Omental fat pad (tissue), 4 donors: Measurements from ENCODE around the gene FXR2. TPM values are rescaled to one million over a fixed set of nuclear protein-coding genes. Genes with fewer than 3 reads are reported as not detected.
"Not testable (repeated sequence)": the region's sequence is repeated elsewhere in the genome, so short reads cannot be mapped to it uniquely, and the experiment has no call there.

Source experiments
- ATAC-seq: fragments of 150-250 bp; one replicate; pipeline ENCODE4 v1.9.1; 2016; ENCODE audit warnings: mild to moderate bottlenecking, moderate library complexity; ENCODE audit not compliant: low FRiP score
- DNase-seq: peaks from one replicate; pipeline ENCODE4 v3.0.0-alpha.2; 2019; ENCODE audit warnings: low spot score
- CTCF ChIP-seq, 3 donors: fragments of 450-650 bp; IDR thresholded peaks; one replicate each; pipeline ENCODE4 v1.5.1; 2016 to 2017; ENCODE audit warnings: antibody characterized with exemption in 3 of 3, mild to moderate bottlenecking in 3 of 3, moderate library complexity in 2 of 3
- total RNA-seq, 4 donors: library from RNA; depleted of rRNA; stranded (reverse); fragments of >200 nt; gene quantifications; one replicate each; pipeline ENCODE4 v1.1.0, GENCODE V29; 2016

The FXR2 gene
- total RNA-seq, 4 donors from 2014 or later = 17.8 to 30.3 (median 22.7) TPM

DNA sequence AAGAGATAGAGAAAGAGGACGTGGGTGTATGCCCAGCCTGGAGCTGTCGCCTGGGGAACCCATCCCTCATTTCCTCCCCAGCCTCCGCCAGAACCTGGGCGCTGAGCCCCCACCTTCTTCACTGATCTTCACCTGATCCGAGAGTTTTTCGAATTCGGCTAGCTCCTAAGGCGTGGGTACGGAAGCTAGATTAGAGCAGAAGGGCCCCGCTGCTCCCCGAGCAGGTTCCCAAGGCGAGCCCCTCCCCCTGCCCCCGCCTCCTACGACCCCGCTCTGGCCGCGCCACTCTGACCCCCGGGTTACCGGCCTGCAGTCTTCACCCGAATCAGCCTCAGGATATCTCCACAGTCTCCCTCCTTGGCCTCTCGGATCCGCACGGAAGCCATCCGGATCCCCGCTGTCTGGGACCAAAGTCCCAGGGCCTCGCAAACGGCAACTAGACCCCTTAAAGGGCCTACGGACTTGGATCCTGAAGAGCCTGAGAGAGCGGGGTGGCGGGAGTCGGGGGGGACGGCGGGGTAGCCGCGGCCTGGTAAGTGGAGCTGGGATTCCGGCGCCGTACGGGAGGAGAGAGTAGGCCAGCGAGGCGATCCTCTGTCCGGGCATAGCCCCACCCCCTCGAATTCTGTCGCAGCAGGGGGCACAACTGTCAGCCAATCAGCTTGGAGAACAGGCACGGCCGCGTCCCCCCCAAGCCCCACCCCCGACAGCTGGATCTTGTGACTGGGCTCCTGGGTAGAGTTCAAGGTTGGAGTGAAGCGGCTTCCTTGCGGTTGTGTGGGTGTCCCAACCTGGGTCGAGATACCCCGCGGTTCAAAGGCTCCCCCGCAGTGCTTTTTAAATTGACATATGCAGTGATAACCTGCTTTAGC, 12.8 kb upstream of the FXR2 start, which contains the start of gene SAT2:
SAT2 (minus strand) TSS at position 572 of the 872 bp plus-strand sequence; CDS start at position 386, 186 bp downstream.
- ATAC-seq = peak; percentile 98
- no peak for TF ChIP-seq CTCF (IDR thresholded peaks at IDR 0.05)
- peak; percentile 79 for DNase-seq

- ATAC-seq = no peak
- DNase-seq = no peak
- no peak for TF ChIP-seq CTCF (IDR thresholded peaks at IDR 0.05)
Observed at GRCh38 chr17:7626956-7627249, 12.2 kb upstream of the FXR2 start.

DNA sequence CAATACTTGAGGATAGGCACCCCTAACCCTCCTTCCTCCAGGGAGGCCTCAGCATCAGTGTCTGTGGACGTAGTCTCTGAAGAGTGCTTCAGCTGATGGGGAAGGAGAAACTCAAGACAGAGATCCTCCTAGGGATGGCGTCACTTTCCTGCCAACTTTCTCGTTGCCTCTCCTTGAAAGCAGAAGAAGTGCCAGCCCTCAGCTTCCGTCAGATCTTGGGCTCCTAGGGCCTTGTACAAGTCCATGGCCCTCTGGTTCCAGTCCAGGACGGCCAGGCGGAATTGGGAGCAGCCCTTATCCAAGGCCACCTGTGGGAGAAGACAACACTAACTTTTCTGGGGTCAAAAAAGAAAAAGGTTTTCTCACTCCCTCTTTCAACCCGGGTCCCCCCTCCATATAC, 11.6 kb upstream of the FXR2 start:
- DNase-seq (no peak), ATAC-seq (no peak)
- TF ChIP-seq CTCF (IDR thresholded peaks at IDR 0.05) = no peak

DNA sequence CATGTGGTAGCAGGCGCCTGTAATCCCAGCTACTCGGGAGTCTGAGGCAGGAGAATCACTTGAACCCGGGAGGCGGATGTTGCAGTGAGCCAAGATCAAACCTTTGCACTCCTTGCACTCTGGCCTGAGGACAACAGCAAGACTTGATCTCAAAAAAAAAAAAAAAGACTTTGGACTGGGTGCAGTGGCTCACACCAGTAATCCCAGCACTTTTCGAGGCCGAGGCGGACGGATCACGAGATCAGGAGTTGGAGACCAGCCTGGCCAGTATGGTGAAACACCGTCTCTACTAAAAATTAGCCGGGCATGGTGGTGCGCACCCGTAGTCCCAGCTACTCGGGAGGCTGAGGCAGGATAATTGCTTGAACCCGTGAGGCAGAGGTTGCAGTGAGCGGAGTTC, 11.1 kb upstream of the FXR2 start:
- ATAC-seq, DNase-seq: not testable (repeated sequence)

GRCh38 chr17:7623661-7624060, 9.0 kb upstream of the FXR2 start:
- no peak for TF ChIP-seq CTCF (IDR thresholded peaks at IDR 0.05)
- DNase-seq (no peak), ATAC-seq (no peak)

DNA sequence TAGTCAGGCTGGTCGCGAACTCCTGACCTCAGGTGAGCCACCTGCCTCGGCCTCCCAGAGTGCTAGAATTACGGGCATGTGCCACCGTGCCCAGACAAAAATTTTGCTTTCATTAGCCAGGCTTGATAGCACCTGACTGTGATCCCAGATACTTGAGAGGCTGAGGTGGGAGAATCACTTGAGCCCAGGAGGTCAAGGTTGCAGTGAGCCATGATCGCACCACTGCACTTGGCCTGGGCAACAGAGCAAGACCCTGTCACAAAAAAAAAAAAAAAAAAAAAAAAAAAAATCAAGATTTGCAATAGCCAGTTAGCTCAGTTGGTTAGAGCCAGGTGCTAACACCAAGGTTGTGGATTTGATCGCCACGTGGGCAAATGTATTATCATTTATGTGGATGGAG, 6.1 kb upstream of the FXR2 start:
- ATAC-seq (no peak), DNase-seq (no peak)
- TF ChIP-seq CTCF (IDR thresholded peaks at IDR 0.05) = no peak

- DNase-seq (no peak), ATAC-seq (no peak)
- TF ChIP-seq CTCF (IDR thresholded peaks at IDR 0.05) = no peak
Observed at GRCh38 chr17:7618608-7619007, 3.9 kb upstream of the FXR2 start.
